A673 (cell line): Measurements from ENCODE around the gene SOBP.

ENCODE experiments used
- EZH2 ChIP-seq: fragments of 200-600 bp; sonication (generic); IDR thresholded peaks from 2 replicates; pipeline ENCODE4 v1.6.1; 2017; ENCODE audit warnings: borderline replicate concordance, low read depth, mild to moderate bottlenecking, mixed read lengths, antibody characterized with exemption, low read length; ENCODE audit not compliant: poor library complexity, severe bottlenecking
- TF ChIP-seq, protein P1 (sequence below): fragments of 300-800, 200-600 bp; sonication (generic); conservative IDR thresholded peaks from 2 replicates; pipeline ENCODE4 v1.5.1; 2017; ENCODE audit warnings: low read depth, mild to moderate bottlenecking, antibody characterized with exemption, low read length, moderate library complexity, mixed read lengths

- TF ChIP-seq, protein P1, sequence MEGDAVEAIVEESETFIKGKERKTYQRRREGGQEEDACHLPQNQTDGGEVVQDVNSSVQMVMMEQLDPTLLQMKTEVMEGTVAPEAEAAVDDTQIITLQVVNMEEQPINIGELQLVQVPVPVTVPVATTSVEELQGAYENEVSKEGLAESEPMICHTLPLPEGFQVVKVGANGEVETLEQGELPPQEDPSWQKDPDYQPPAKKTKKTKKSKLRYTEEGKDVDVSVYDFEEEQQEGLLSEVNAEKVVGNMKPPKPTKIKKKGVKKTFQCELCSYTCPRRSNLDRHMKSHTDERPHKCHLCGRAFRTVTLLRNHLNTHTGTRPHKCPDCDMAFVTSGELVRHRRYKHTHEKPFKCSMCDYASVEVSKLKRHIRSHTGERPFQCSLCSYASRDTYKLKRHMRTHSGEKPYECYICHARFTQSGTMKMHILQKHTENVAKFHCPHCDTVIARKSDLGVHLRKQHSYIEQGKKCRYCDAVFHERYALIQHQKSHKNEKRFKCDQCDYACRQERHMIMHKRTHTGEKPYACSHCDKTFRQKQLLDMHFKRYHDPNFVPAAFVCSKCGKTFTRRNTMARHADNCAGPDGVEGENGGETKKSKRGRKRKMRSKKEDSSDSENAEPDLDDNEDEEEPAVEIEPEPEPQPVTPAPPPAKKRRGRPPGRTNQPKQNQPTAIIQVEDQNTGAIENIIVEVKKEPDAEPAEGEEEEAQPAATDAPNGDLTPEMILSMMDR = no peak
- no peak for TF ChIP-seq EZH2
Measured at GRCh38 chr6:107699697-107700325, 209.9 kb downstream of the SOBP start.
